IMR-90 (cell line): ENCODE results near the gene SLC39A11. TPM values are rescaled to one million over a fixed set of nuclear protein-coding genes. Genes with fewer than 3 reads are reported as not detected.

Experiments
- ATAC-seq: fragments of 200-7000 bp; cut with Tn5 transposase; 2 replicates; pipeline ENCODE4 v1.9.1; 2020; ENCODE audit warnings: low read depth, mild to moderate bottlenecking, moderate library complexity
- BruUV-seq: library from RNA; stranded (reverse); fragments of 400-500 nt; replicated peaks from 2 replicates; lab custom pipeline; 2021; lab: Mats Ljungman, UMichigan
- CTCF ChIA-PET: fragments of 300-600 bp; formaldehyde crosslinking; extraction: SDS; loops from one replicate; lab custom pipeline; 2021; ENCODE audit warnings: antibody characterized with exemption; lab: Yijun Ruan, JAX
- POLR2A ChIA-PET: fragments of 300-600 bp; sonication (Branson Sonifier 250); formaldehyde crosslinking; loops from one replicate; lab custom pipeline; 2022; ENCODE audit warnings: antibody characterized with exemption; ENCODE audit not compliant: unreplicated experiment; lab: Charles Lee
- DNase-seq: peaks from one replicate; pipeline ENCODE4 v3.0.0; 2013
- H2AFZ ChIP-seq: replicated peaks from 2 replicates; pipeline ENCODE3; 2013; ENCODE audit warnings: low read length, mild to moderate bottlenecking; ENCODE audit not compliant: poor library complexity
- H2AK5ac ChIP-seq: 2 replicates; pipeline ENCODE4 v1.6.1; 2013; ENCODE audit warnings: low read depth, low read length, inconsistent platforms
- H2AK9ac ChIP-seq: replicated peaks from 2 replicates; pipeline ENCODE3; 2013; ENCODE audit warnings: mild to moderate bottlenecking, low read depth, low read length, moderate library complexity; ENCODE audit not compliant: poor library complexity
- H2BK120ac ChIP-seq: 2 replicates; pipeline ENCODE4 v1.6.1; 2013; ENCODE audit warnings: low read depth, low read length, inconsistent platforms
- H2BK15ac ChIP-seq: 3 replicates; pipeline ENCODE4 v1.6.1; 2013; ENCODE audit warnings: low read depth, low read length, inconsistent platforms
- H2BK20ac ChIP-seq: 2 replicates; pipeline ENCODE4 v1.6.1; 2013; ENCODE audit warnings: low read depth, mild to moderate bottlenecking, inconsistent platforms, low read length, moderate library complexity
- H2BK5ac ChIP-seq: 2 replicates; pipeline ENCODE4 v1.6.1; 2013; ENCODE audit warnings: mild to moderate bottlenecking, low read depth, low read length, inconsistent platforms; ENCODE audit not compliant: poor library complexity, severe bottlenecking
- H3K14ac ChIP-seq: replicated peaks from 2 replicates; pipeline ENCODE4 v1.6.1; 2013; ENCODE audit warnings: low read depth, low read length, inconsistent platforms
- H3K18ac ChIP-seq: 2 replicates; pipeline ENCODE4 v1.6.1; 2013; ENCODE audit warnings: low read depth, low read length, control low read depth
- H3K23ac ChIP-seq: 2 replicates; pipeline ENCODE4 v1.6.1; 2013; ENCODE audit warnings: low read depth, low read length, inconsistent platforms
- H3K27ac ChIP-seq: 2 replicates; pipeline ENCODE4 v1.5.1; 2013; ENCODE audit warnings: mild to moderate bottlenecking, control low read depth, low read length; ENCODE audit not compliant: insufficient read depth
- H3K27me3 ChIP-seq: 2 replicates; pipeline ENCODE4 v1.6.1; 2013; ENCODE audit warnings: low read length; ENCODE audit not compliant: control insufficient read depth, insufficient read depth
- H3K36me3 ChIP-seq: 2 replicates; pipeline ENCODE4 v1.6.1; 2013; ENCODE audit warnings: low read length, mixed read lengths; ENCODE audit not compliant: control insufficient read depth, insufficient read depth
- H3K4ac ChIP-seq: 2 replicates; pipeline ENCODE4 v1.6.1; 2013; ENCODE audit warnings: low read depth, low read length, inconsistent platforms
- H3K4me1 ChIP-seq: 2 replicates; pipeline ENCODE4 v1.6.1; 2013; ENCODE audit warnings: low read length, mixed read lengths; ENCODE audit not compliant: control insufficient read depth, insufficient read depth
- H3K4me2 ChIP-seq: 2 replicates; pipeline ENCODE4 v1.6.1; 2013; ENCODE audit warnings: low read depth, mild to moderate bottlenecking, control low read depth, low read length, moderate library complexity
- H3K4me3 ChIP-seq: 2 replicates; pipeline ENCODE4 v1.5.1; 2013; ENCODE audit warnings: low read depth, mild to moderate bottlenecking, control low read depth, low read length, moderate library complexity; ENCODE audit not compliant: insufficient read depth
- H3K56ac ChIP-seq: 2 replicates; pipeline ENCODE4 v1.6.1; 2013; ENCODE audit warnings: low read length, inconsistent platforms; ENCODE audit not compliant: insufficient read depth; ENCODE audit errors: extremely low read depth
- H3K79me1 ChIP-seq, 2 experiments: 2 replicates each; pipeline ENCODE4 v1.6.1; 2013; ENCODE audit warnings: low read length in 2 of 2, inconsistent platforms in 1 of 2, low read depth in 1 of 2
- H3K9ac ChIP-seq: 2 replicates; pipeline ENCODE4 v1.6.1; 2013; ENCODE audit warnings: low read depth, low read length, control low read depth
- H3K9me1 ChIP-seq: 2 replicates; pipeline ENCODE4 v1.6.1; 2013; ENCODE audit warnings: low read length, inconsistent platforms; ENCODE audit not compliant: insufficient read depth
- H3K9me3 ChIP-seq: 2 replicates; pipeline ENCODE4 v1.6.1; 2013; ENCODE audit warnings: low read length; ENCODE audit not compliant: control insufficient read depth, insufficient read depth
- H4K20me1 ChIP-seq: 2 replicates; pipeline ENCODE4 v1.6.1; 2013; ENCODE audit warnings: low read length, inconsistent platforms; ENCODE audit not compliant: insufficient read depth
- H4K5ac ChIP-seq: 2 replicates; pipeline ENCODE4 v1.6.1; 2013; ENCODE audit warnings: mild to moderate bottlenecking, low read depth, low read length, control low read depth
- H4K8ac ChIP-seq, 2 experiments: 2 replicates each; pipeline ENCODE4 v1.6.1; 2013; ENCODE audit warnings: low read depth in 2 of 2, low read length in 2 of 2, control low read depth in 1 of 2, inconsistent platforms in 1 of 2
- H4K91ac ChIP-seq: 2 replicates; pipeline ENCODE4 v1.6.1; 2013; ENCODE audit warnings: low read depth, low read length, inconsistent platforms; ENCODE audit not compliant: insufficient read depth
- BHLHE40 ChIP-seq: fragments of 150-350 bp; IDR thresholded peaks from 2 replicates; pipeline ENCODE4 v1.6.1; 2016; ENCODE audit warnings: mild to moderate bottlenecking, low read depth, low read length
- CEBPB ChIP-seq: IDR thresholded peaks from 2 replicates; pipeline ENCODE4 v1.6.1; 2012; ENCODE audit warnings: low read depth, low read length, improper control_type of control experiment
- CHD1 ChIP-seq: IDR thresholded peaks from 2 replicates; pipeline ENCODE4 v1.6.1; 2012; ENCODE audit warnings: low read depth, low read length, improper control_type of control experiment
- FOS ChIP-seq: fragments of 150-350 bp; IDR thresholded peaks from 2 replicates; pipeline ENCODE4 v1.6.1; 2016; ENCODE audit warnings: low read depth, low read length
- MAFK ChIP-seq: IDR thresholded peaks from 2 replicates; pipeline ENCODE4 v1.6.1; 2012; ENCODE audit warnings: low read depth, low read length, improper control_type of control experiment
- MAZ ChIP-seq: IDR thresholded peaks from 2 replicates; pipeline ENCODE4 v1.6.1; 2012; ENCODE audit warnings: low read depth, mild to moderate bottlenecking, low read length, improper control_type of control experiment, moderate library complexity, borderline replicate concordance
- MXI1 ChIP-seq: IDR thresholded peaks from 2 replicates; pipeline ENCODE4 v1.6.1; 2012; ENCODE audit warnings: low read depth, mild to moderate bottlenecking, low read length, moderate library complexity, borderline replicate concordance
- NFE2L2 ChIP-seq: fragments of 150-350 bp; IDR thresholded peaks from 2 replicates; pipeline ENCODE4 v1.6.1; 2016; ENCODE audit warnings: low read depth, mild to moderate bottlenecking, low read length
- POLR2A ChIP-seq: IDR thresholded peaks from 2 replicates; pipeline ENCODE4 v1.6.1; 2012; ENCODE audit warnings: mild to moderate bottlenecking, low read depth, low read length
- RAD21 ChIP-seq: IDR thresholded peaks from 2 replicates; pipeline ENCODE4 v1.6.1; 2012; ENCODE audit warnings: low read length, improper control_type of control experiment
- RCOR1 ChIP-seq: IDR thresholded peaks from 2 replicates; pipeline ENCODE4 v1.6.1; 2012; ENCODE audit warnings: mild to moderate bottlenecking, low read length, improper control_type of control experiment; ENCODE audit not compliant: insufficient replicate concordance
- RFX5 ChIP-seq: IDR thresholded peaks from 2 replicates; pipeline ENCODE4 v1.8.0; 2012; ENCODE audit warnings: low read depth, mild to moderate bottlenecking, low read length, moderate library complexity
- SMC3 ChIP-seq: fragments of 150-350 bp; IDR thresholded peaks from 2 replicates; pipeline ENCODE4 v1.6.1; 2016; ENCODE audit warnings: low read depth, mild to moderate bottlenecking, antibody characterized with exemption, low read length, moderate library complexity
- WGBS, 2 experiments: methylation state at CpG; one replicate each; pipeline versions ENCODE4 v1.1.5 to v1.1.7; 2013; ENCODE audit warnings: missing lambda C conversion rate in 2 of 2; ENCODE audit not compliant: insufficient read length in 1 of 2; ENCODE audit errors: extremely low coverage in 2 of 2; 5-methylcytosine and 5-hydroxymethylcytosine counted together
- dilution Hi-C: fragments of 300-500 bp; cut with HindIII; formaldehyde crosslinking; loops from one replicate; pipeline ENCODE4 v1.14.3; 2018; ENCODE audit warnings: low sequenced_read_pairs; ENCODE audit not compliant: unreplicated experiment
- in situ Hi-C: fragments of 300-500 bp; cut with MboI; formaldehyde crosslinking; loops from 3 replicates; pipeline ENCODE4 v1.14.3; 2019; ENCODE audit warnings: low sequenced_read_pairs, inconsistent platforms, mixed read lengths
- intact Hi-C: fragments of 100-400 bp; cut with micrococcal nuclease; formaldehyde crosslinking; loops from 2 replicates; pipeline ENCODE4 v1.10.0; 2022
- polyA plus RNA-seq, 3 experiments: library from polyadenylated mRNA; depleted of rRNA; stranded (reverse); fragments of >200 nt; gene quantifications; 2 replicates each; pipeline ENCODE4 v1.2.3, GENCODE V29; 2012; ENCODE audit warnings: low replicate concordance in 1 of 3
- total RNA-seq: library from RNA; depleted of rRNA; stranded (reverse); fragments of >200 nt; gene quantifications from 2 replicates; pipeline ENCODE4 v1.2.3, GENCODE V29; 2012
- TF ChIP-seq, protein P1 (sequence below): conservative IDR thresholded peaks from 2 replicates; pipeline ENCODE4 v1.5.1; 2012; ENCODE audit warnings: mild to moderate bottlenecking, low read depth, low read length, improper control_type of control experiment
- TF ChIP-seq, protein P2 (sequence below): fragments of 150-350 bp; IDR thresholded peaks from 2 replicates; pipeline ENCODE4 v1.6.1; 2016; ENCODE audit warnings: low read depth, mild to moderate bottlenecking, low read length, moderate library complexity, borderline replicate concordance
- TF ChIP-seq, protein P3 (sequence below): fragments of 150-350 bp; IDR thresholded peaks from 2 replicates; pipeline ENCODE4 v1.6.1; 2017; ENCODE audit warnings: mild to moderate bottlenecking, antibody characterized with exemption, low read length, low read depth

The SLC39A11 gene
- total and polyA plus RNA-seq, 2 of the 4 experiments (the other 2 are of a cell fraction) = 8.8 to 14.3 TPM

DNA sequence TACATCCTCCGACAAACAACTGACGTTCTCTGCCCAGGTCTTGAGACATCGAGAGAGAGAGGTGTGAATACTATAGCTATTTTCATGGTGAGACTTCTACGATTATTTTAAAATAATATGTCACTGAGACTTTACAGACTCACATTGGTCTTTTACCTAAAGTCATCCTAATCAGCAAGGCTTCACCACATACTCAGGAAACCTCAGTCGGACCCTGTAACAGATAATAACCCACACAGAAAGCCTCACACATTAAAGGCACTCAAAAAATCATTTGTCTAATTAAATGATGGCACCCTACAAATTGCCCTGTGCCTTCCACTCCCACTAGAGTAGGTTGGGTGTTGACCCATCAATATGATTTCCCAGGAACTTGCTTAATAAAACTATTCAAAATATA is 19.8 kb upstream of the SLC39A11 start:
- no peak overlapping the region for H4K91ac ChIP-seq
- no peak overlapping the region for H2BK5ac ChIP-seq
- H3K4me3 ChIP-seq = no peak overlapping the region
- no peak overlapping the region for H2AK9ac ChIP-seq
- no peak overlapping the region for H2AFZ ChIP-seq
- H2BK120ac ChIP-seq = no peak overlapping the region
- in situ Hi-C loops = no loop called here
- intact Hi-C loops = no loop called here
- no peak overlapping the region for H3K23ac ChIP-seq
- CTCF ChIA-PET = no interaction called here
- no peaks in the 10 kb centered on the region for H3K9me1 ChIP-seq
- DNase-seq (no peak), ATAC-seq (no peak)
- no peaks in the 10 kb centered on the region for H3K36me3 ChIP-seq
- H3K4ac ChIP-seq = no peak overlapping the region
- no peaks in the 10 kb centered on the region for H3K9me3 ChIP-seq
- H3K4me1 ChIP-seq = no peaks in the 10 kb centered on the region
- POLR2A ChIA-PET = interaction anchor here (0.6 to 0.7 kb wide), 2 partner anchors 386 to 1325 kb away, joined by 3 to 7 read pairs; no protein-coding TSS in a partner anchor
- H3K14ac ChIP-seq = no peak overlapping the region
- BruUV-seq = no TSS peak
- no peaks in the 10 kb centered on the region for H3K79me1 ChIP-seq
- no peak overlapping the region for H3K9ac ChIP-seq
- H3K4me2 ChIP-seq = no peak overlapping the region
- no peak overlapping the region for H2BK20ac ChIP-seq
- no peaks in the 10 kb centered on the region for H4K20me1 ChIP-seq
- H4K5ac ChIP-seq = no peak overlapping the region
- no peak overlapping the region for H3K56ac ChIP-seq
- no peak overlapping the region for H4K8ac ChIP-seq
- dilution Hi-C loops = no loop called here
- H2BK15ac ChIP-seq = no peak overlapping the region
- no peak overlapping the region for H3K27ac ChIP-seq
- peaks cover 2% of the 10 kb centered on the region; the same call in 1 of the 2 replicates for H3K27me3 ChIP-seq
- H2AK5ac ChIP-seq = no peak overlapping the region
- WGBS, 2 experiments = no CpG with 5 or more reads among the region's 5 CpGs
- TF ChIP-seq FOS (no peak), MAZ (no peak), RCOR1 (no peak), BHLHE40 (no peak), CHD1 (no peak), SMC3 (no peak), POLR2A (no peak), NFE2L2 (no peak), MXI1 (no peak), RFX5 (no peak), CEBPB (no peak), RAD21 (no peak), MAFK (no peak)
- TF ChIP-seq, protein P1, sequence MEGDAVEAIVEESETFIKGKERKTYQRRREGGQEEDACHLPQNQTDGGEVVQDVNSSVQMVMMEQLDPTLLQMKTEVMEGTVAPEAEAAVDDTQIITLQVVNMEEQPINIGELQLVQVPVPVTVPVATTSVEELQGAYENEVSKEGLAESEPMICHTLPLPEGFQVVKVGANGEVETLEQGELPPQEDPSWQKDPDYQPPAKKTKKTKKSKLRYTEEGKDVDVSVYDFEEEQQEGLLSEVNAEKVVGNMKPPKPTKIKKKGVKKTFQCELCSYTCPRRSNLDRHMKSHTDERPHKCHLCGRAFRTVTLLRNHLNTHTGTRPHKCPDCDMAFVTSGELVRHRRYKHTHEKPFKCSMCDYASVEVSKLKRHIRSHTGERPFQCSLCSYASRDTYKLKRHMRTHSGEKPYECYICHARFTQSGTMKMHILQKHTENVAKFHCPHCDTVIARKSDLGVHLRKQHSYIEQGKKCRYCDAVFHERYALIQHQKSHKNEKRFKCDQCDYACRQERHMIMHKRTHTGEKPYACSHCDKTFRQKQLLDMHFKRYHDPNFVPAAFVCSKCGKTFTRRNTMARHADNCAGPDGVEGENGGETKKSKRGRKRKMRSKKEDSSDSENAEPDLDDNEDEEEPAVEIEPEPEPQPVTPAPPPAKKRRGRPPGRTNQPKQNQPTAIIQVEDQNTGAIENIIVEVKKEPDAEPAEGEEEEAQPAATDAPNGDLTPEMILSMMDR = no peak
- TF ChIP-seq, protein P2, sequence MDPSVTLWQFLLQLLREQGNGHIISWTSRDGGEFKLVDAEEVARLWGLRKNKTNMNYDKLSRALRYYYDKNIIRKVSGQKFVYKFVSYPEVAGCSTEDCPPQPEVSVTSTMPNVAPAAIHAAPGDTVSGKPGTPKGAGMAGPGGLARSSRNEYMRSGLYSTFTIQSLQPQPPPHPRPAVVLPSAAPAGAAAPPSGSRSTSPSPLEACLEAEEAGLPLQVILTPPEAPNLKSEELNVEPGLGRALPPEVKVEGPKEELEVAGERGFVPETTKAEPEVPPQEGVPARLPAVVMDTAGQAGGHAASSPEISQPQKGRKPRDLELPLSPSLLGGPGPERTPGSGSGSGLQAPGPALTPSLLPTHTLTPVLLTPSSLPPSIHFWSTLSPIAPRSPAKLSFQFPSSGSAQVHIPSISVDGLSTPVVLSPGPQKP = no peak
- TF ChIP-seq, protein P3, sequence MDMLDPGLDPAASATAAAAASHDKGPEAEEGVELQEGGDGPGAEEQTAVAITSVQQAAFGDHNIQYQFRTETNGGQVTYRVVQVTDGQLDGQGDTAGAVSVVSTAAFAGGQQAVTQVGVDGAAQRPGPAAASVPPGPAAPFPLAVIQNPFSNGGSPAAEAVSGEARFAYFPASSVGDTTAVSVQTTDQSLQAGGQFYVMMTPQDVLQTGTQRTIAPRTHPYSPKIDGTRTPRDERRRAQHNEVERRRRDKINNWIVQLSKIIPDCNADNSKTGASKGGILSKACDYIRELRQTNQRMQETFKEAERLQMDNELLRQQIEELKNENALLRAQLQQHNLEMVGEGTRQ = no peak
- no peak overlapping the region for H3K18ac ChIP-seq
